Measurements from ENCODE around the gene GFRAL. TPM values are rescaled to one million over a fixed set of nuclear protein-coding genes. Genes with fewer than 3 reads are reported as not detected.
A peak's percentile ranks its signal among the peaks of the same experiment; 100 is the strongest.

The GFRAL gene
- polyA plus RNA-seq, 1 experiment: not detected

DNA sequence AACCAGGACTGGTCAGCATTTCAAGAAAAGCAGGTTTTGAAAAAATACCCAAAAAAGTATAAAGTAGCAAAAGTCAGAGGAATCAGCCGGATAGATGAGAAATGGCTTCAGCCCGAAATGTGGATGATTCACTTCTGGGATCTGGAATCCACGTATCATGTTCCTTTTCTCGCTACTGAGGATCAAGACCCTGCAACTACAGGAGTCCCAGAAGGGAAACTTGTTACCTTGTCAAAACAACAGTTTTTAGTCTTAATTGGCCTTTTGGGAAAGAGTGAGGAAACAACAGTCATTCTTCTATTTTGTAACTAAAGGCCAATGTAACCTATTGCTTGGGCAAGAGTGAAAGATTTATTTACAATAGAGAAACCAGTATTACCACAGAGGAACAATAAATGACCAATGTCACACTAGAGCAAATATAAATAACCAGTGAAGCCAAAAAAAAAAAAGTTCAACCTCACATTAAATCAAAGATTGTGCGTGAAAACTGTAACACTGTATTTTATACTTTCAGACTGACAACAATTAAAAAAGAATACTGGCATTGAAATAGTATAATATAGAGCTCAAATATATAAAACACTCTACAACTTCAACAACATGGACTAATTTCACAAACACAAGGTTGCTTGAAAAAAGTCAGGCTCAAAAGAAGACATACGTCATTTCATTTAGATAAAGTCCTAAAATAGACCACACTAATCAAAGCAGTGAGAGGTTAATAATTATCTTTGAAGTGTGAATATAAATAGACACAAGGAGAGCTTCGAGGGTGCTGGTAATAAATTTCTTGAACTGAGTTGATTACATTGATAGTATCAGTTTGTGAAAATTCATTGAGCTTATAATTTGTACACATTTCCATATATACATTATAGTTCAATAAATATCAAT is 116.2 kb downstream of the GFRAL start:
- no peaks in the 10 kb centered on the region for H3K27me3 ChIP-seq (ENCODE audit: control insufficient read depth, insufficient read depth, low read length)
- H3K9me3 ChIP-seq (ENCODE audit: control insufficient read depth, insufficient read depth, low read length): no peaks in the 10 kb centered on the region
- H3K4me3 ChIP-seq (ENCODE audit: low read depth, low read length): no peak overlapping the region
- no peak for DNase-seq (ENCODE audit: low read depth, low spot score)
- ChIA-PET CTCF (interaction anchor here (0.7 to 6.0 kb wide), 10 partner anchors 72 to 849 kb away, joined by 3 to 128 read pairs (median 20); no protein-coding TSS in a partner anchor), POLR2A (no interaction called here)
- no peak for TF ChIP-seq CTCF (IDR thresholded peaks at IDR 0.05; ENCODE audit: low read depth, low read length)
- H3K27ac ChIP-seq (ENCODE audit: low read depth, low read length): no peak overlapping the region

- Histone ChIP-seq H3K9me3 (ENCODE audit: control insufficient read depth, insufficient read depth, low read length) (no peaks in the 10 kb centered on the region), H3K4me3 (ENCODE audit: low read depth, low read length) (no peak overlapping the region), H3K27ac (ENCODE audit: low read depth, low read length) (no peak overlapping the region), H3K27me3 (ENCODE audit: control insufficient read depth, insufficient read depth, low read length) (no peaks in the 10 kb centered on the region)
- peak; percentile 57 for TF ChIP-seq CTCF (IDR thresholded peaks at IDR 0.05; ENCODE audit: low read depth, low read length)
- DNase-seq (ENCODE audit: low read depth, low spot score): no peak
- POLR2A ChIA-PET: no interaction called here
- CTCF ChIA-PET: interaction anchor here (0.5 to 6.0 kb wide), 35 partner anchors 8 to 847 kb away, joined by 3 to 128 read pairs (median 4); partner anchors contain the start of genes BMP5 and HMGCLL1
Measured at GRCh38 chr6:55445648-55446204, 118.5 kb downstream of the GFRAL start.

GRCh38 chr6:55447891-55448290 is 120.6 kb downstream of the GFRAL start:
- DNase-seq (ENCODE audit: low read depth, low spot score): no peak
- no peak overlapping the region for H3K27ac ChIP-seq (ENCODE audit: low read depth, low read length)
- H3K9me3 ChIP-seq (ENCODE audit: control insufficient read depth, insufficient read depth, low read length): no peaks in the 10 kb centered on the region
- TF ChIP-seq CTCF (IDR thresholded peaks at IDR 0.05; ENCODE audit: low read depth, low read length): no peak
- ChIA-PET POLR2A (no interaction called here), CTCF (interaction anchor here (0.5 to 6.0 kb wide), 3 partner anchors 491 to 699 kb away, joined by 3 to 128 read pairs (median 117); no protein-coding TSS in a partner anchor)
- no peaks in the 10 kb centered on the region for H3K27me3 ChIP-seq (ENCODE audit: control insufficient read depth, insufficient read depth, low read length)
- no peak overlapping the region for H3K4me3 ChIP-seq (ENCODE audit: low read depth, low read length)

GRCh38 chr6:55448451-55448850 is 121.2 kb downstream of the GFRAL start:
- POLR2A ChIA-PET: no interaction called here

More at GRCh38 chr6:55448451-55448850, 121.2 kb downstream of the GFRAL start:
- Histone ChIP-seq H3K27me3 (ENCODE audit: control insufficient read depth, insufficient read depth, low read length) (no peaks in the 10 kb centered on the region), H3K4me3 (ENCODE audit: low read depth, low read length) (no peak overlapping the region), H3K27ac (ENCODE audit: low read depth, low read length) (no peak overlapping the region), H3K9me3 (ENCODE audit: control insufficient read depth, insufficient read depth, low read length) (no peaks in the 10 kb centered on the region)
- CTCF ChIA-PET: interaction anchor here (0.5 to 5.3 kb wide), 3 partner anchors 438 to 699 kb away, joined by 3 to 117 read pairs (median 3); no protein-coding TSS in a partner anchor
- no peak for DNase-seq (ENCODE audit: low read depth, low spot score)
- TF ChIP-seq CTCF (IDR thresholded peaks at IDR 0.05; ENCODE audit: low read depth, low read length): no peak

All from AG04450 (cell line).